Large intestine (tissue), 3 donors: ENCODE measurements around the gene TNFAIP8L1. TPM values are rescaled to one million over a fixed set of nuclear protein-coding genes. Genes with fewer than 3 reads are reported as not detected.
A peak's percentile ranks its signal among the peaks of the same experiment; 100 is the strongest.

Source experiments
- DNase-seq, 2 donors: peaks; one replicate each; pipeline versions ENCODE4 v3.0.0 to v3.0.0-alpha.2; 2013
- H3K27ac ChIP-seq: one replicate; pipeline ENCODE4 v1.5.1; 2013; ENCODE audit warnings: low read length
- H3K27me3 ChIP-seq: 2 replicates; pipeline ENCODE4 v1.6.1; 2013; ENCODE audit warnings: low read length; ENCODE audit not compliant: control insufficient read depth, insufficient read depth
- H3K36me3 ChIP-seq: 2 replicates; pipeline ENCODE4 v1.6.1; 2013; ENCODE audit warnings: low read length; ENCODE audit not compliant: control insufficient read depth, insufficient read depth
- H3K4me1 ChIP-seq: one replicate; pipeline ENCODE4 v1.6.1; 2013; ENCODE audit warnings: low read length; ENCODE audit not compliant: control insufficient read depth, insufficient read depth
- H3K4me3 ChIP-seq: one replicate; pipeline ENCODE4 v1.5.1; 2013; ENCODE audit warnings: low read length
- H3K9me3 ChIP-seq: one replicate; pipeline ENCODE4 v1.6.1; 2013; ENCODE audit warnings: mild to moderate bottlenecking, low read depth, low read length, moderate library complexity; ENCODE audit not compliant: control insufficient read depth
- WGBS: methylation state at CpG from one replicate; pipeline ENCODE4 v1.1.5; 2013; ENCODE audit warnings: low lambda C conversion rate; ENCODE audit not compliant: insufficient coverage; 5-methylcytosine and 5-hydroxymethylcytosine counted together
- polyA plus RNA-seq: library from polyadenylated mRNA; unstranded; fragments of 120-200 nt; gene quantifications from one replicate; pipeline ENCODE4 v1.2.1, GENCODE V29; 2013

TNFAIP8L1 gene
- polyA plus RNA-seq, 1 donor = 24.4 TPM

DNA sequence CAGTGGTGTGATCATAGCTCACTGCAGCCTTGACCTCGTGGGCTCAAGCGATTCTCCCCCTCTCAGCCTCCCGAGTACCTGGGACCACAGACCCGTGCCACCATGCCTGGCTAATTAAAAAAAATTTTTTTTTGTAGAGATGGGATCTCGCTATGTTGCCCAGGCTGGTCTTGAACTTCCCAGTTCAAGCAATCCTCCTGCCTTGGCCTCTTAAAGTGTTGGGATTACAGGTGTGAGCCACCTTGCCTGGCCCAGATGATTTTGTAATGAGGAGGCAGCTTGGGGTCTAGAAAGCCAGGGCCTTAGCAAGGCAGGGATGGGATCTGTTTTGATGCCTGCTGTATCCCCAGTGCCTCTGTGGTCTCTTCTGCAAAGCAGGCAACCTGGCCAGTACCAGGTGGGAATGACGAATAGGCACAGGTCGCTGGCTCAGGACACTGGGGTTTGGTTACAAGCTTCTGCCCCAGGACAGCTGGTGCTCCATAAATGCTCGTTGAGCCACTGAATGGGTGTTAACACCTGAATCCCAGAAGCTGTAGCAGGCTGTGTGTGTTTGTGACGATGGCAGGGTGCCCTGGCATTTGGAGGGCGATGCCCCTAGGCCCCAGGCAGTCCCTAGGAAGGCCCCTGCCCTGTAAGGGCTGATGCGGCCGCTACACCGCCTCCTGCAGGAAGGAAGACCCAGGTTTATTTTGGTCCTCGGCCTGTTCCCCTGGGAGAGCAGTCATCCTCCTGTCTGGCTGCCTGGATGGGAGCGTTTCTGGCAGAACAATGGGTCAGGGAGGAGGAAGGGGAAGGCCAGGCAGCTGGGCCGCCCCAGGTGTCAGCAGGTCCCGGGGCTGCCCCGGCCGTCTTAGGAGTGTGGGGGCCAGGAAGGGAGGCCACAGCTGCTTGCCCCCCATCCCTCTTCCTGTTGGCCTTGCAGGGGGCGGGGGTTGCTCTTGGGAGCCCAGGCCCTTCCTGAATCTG lies 8.6 kb downstream of the TNFAIP8L1 start:
- Histone ChIP-seq H3K36me3 (peaks cover 23% of the 10 kb centered on the region), H3K27me3 (no peaks in the 10 kb centered on the region), H3K9me3 (no peaks in the 10 kb centered on the region), H3K4me1 (no peaks in the 10 kb centered on the region), H3K27ac (peak overlapping the region; percentile 47), H3K4me3 (no peak overlapping the region)
- peak in 1 of 2 donors; percentile 24 for DNase-seq
- WGBS = no CpG with 5 or more reads among the region's 20 CpGs

DNA sequence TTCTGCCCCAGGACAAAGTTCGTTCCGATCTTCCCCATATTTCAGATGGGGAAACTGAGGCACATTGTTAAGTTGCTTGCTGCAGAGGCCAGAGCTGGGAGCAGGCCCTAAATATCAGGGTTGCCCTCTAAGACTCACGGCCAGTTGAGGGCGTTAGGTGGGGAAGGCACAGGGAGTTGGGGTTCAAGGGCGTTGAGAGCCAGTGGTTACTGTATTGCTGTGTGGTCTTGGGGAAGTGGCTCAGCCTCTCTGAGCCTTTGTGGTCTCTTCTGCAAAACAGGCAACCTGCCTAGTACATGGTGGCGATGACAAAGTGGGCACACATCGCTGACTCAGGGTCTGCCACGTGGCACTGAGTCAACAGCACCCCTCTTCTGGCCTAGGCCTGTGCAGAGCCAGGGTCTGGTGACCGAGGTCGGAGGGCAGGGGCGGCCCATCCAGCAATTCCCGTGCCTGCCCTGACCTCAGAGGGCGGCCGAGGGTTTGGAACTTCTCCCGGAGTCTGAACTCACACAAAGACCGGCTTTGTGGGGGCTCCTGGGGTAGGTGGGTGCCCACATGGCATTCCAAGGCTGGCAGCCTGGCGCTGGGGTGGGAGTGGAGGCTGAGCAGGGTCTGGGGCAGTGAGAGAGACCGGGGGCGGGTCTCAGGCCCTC lies 10.2 kb downstream of the TNFAIP8L1 start:
- Histone ChIP-seq H3K27me3 (no peaks in the 10 kb centered on the region), H3K4me1 (no peaks in the 10 kb centered on the region), H3K27ac (no peak overlapping the region), H3K4me3 (no peak overlapping the region), H3K36me3 (peaks cover 25% of the 10 kb centered on the region), H3K9me3 (no peaks in the 10 kb centered on the region)
- no CpG with 5 or more reads among the region's 19 CpGs for WGBS
- DNase-seq = no peak

DNA sequence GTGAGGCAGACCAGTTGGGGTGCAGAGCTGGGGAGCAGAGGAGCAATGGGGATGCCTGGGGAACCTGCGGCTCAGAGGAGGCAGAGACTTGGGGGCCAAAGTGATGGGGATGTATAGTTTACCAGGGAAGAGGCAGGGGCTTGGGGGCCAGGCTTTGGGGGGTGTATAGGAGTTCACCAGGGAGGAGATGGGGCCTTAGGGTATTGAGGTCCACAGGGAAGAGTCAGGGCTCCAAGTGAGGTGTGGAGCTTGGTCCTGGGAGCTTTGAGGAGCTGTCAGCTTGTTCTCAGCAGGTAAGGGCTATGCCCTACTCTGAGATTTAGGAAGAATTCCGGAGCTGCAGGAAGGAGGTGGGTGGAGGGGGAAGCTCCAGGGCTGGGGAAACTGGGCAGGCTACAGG lies 10.8 kb downstream of the TNFAIP8L1 start:
- H3K36me3 ChIP-seq = peaks cover 31% of the 10 kb centered on the region
- 80% methylated on average over 1 of the region's 2 CpGs for whole genome bisulfite sequencing

DNA sequence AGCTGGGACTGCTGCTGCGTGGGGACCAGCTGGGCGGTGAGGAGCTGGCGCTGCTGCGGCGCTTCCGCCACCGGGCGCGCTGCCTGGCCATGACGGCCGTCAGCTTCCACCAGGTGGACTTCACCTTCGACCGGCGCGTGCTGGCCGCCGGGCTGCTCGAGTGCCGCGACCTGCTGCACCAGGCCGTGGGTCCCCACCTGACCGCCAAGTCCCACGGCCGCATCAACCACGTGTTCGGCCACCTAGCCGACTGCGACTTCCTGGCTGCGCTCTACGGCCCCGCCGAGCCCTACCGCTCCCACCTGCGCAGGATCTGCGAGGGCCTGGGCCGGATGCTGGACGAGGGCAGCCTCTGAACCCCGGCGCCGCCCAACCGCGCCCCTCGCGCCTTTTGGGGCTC lies 12.8 kb downstream of the TNFAIP8L1 start:
- H3K36me3 ChIP-seq = peaks cover 40% of the 10 kb centered on the region
- no CpG with 5 or more reads among the region's 44 CpGs for WGBS
- no peak overlapping the region for H3K4me3 ChIP-seq
- H3K27me3 ChIP-seq = no peaks in the 10 kb centered on the region
- no peaks in the 10 kb centered on the region for H3K4me1 ChIP-seq
- no peaks in the 10 kb centered on the region for H3K9me3 ChIP-seq
- no peak for DNase-seq
- H3K27ac ChIP-seq = no peak overlapping the region

More for the DNA sequence above, 10.8 kb downstream of the TNFAIP8L1 start:
- H3K27me3 ChIP-seq = no peaks in the 10 kb centered on the region
- DNase-seq = no peak
- H3K9me3 ChIP-seq = no peaks in the 10 kb centered on the region
- no peaks in the 10 kb centered on the region for H3K4me1 ChIP-seq
- H3K4me3 ChIP-seq = no peak overlapping the region
- no peak overlapping the region for H3K27ac ChIP-seq

DNA sequence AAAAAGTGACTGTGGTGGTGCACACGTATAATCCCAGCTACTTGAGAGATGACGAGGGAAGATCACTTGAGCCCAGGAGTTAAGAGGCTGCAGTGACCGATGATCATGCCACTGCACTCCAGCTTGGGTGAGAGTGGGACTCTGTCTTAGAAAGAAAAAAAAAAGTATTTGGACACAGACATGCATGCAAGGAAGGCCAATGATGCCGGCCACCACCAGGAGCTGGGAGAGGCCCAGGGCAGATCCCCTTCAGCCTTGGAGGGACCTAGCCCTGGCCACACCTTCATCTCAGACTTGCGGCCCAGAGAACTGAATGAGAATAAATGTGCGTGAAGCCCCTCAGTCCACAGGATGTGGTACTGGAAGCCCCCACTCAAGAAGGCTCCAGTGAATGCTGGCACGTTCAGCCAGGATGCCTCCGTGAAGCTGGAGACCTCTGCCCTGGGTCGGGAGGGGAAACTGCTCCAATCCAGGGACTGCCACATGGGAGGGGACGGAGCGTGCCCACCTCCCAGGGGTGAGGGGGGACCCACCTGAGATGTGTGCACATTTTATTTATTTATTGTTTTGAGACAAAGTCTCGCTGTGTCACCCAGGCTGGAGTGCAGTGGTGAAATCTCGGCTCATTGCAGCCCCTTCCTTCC lies 14.6 kb downstream of the TNFAIP8L1 start:
- no peak for DNase-seq
- Histone ChIP-seq H3K4me3 (no peak overlapping the region), H3K4me1 (no peaks in the 10 kb centered on the region), H3K9me3 (peaks cover 9% of the 10 kb centered on the region), H3K27ac (no peak overlapping the region), H3K27me3 (no peaks in the 10 kb centered on the region), H3K36me3 (peaks cover 57% of the 10 kb centered on the region)
- WGBS = no CpG with 5 or more reads among the region's 13 CpGs

DNA sequence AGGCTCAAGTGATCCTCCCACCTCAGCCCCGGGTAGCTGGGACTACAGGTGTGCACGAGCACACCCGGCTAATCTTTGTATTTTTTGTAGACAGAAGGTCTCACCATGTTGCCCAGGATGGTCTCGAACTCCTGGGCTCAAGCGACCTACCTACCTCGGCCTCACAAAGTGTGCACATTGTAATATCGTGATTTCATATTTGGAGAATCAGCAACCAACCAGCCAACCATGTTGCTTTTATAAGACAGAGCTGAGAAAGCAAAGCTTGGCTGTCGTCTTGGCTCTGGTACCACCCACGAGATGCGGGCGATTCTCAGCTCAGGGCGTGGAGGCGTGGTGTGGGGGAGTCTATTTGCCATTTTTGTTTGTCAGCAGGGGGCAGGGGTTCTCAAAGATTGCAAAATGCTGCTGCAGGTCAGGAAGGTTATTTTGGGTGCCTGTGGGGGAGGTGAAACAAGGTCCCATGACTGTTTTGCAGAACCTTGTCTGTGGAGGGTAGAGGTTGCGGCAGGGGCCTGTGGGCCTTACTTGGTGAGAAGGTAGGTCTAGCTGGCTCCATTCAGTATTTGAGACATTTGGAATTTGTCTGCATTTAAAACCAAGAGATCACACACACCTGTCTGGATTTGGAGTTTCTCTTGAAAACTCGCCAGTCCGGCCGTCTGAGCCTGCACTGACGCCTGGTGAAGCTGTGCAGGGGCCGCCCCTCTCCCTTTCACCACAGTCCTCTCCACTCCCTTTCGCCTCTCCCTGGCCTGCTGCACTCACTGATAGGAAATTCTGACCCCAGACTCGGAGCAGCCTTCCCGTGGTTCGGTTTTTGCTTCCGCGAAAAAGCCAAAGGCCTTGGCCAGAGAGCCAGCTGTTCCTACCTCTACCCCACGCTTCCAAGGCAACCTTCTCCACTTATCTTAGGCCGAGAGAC lies 15.4 kb downstream of the TNFAIP8L1 start:
- H3K36me3 ChIP-seq = peaks cover 62% of the 10 kb centered on the region
- no peak for DNase-seq

GRCh38 chr19:4656102-4656501 lies 16.8 kb downstream of the TNFAIP8L1 start:
- peaks cover 73% of the 10 kb centered on the region for H3K36me3 ChIP-seq
- H3K4me1 ChIP-seq = no peaks in the 10 kb centered on the region
- H3K4me3 ChIP-seq = no peak overlapping the region
- no CpG with 5 or more reads among the region's 8 CpGs for WGBS
- no peaks in the 10 kb centered on the region for H3K27me3 ChIP-seq
- H3K9me3 ChIP-seq = peaks cover 9% of the 10 kb centered on the region
- H3K27ac ChIP-seq = no peak overlapping the region
- DNase-seq = no peak

More for the DNA sequence above, 15.4 kb downstream of the TNFAIP8L1 start:
- H3K27ac ChIP-seq = no peak overlapping the region
- H3K9me3 ChIP-seq = peaks cover 9% of the 10 kb centered on the region
- H3K27me3 ChIP-seq = no peaks in the 10 kb centered on the region
- no CpG with 5 or more reads among the region's 27 CpGs for WGBS
- no peak overlapping the region for H3K4me3 ChIP-seq
- no peaks in the 10 kb centered on the region for H3K4me1 ChIP-seq

DNA sequence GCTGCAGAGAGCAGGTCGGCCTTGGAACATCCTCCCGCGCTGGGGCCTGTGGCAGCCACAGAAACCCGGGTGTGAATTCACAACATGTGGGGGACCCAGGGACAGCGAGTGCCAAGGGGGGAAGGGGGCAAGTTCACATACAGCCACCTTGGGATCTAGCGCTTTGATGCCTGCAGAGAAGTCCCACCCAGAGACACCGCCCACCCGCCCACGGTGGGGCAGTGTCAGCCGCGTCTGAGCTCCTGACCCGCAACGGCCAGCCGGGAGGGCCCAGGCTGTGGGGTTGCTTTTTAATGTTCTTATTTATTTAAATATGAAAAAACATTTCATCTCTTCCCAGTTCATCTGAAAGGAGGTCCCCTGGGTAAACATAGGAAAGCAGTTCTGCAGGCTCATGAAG lies 17.9 kb downstream of the TNFAIP8L1 start:
- Histone ChIP-seq H3K27ac (no peak overlapping the region), H3K4me3 (no peak overlapping the region), H3K4me1 (no peaks in the 10 kb centered on the region), H3K36me3 (peaks cover 74% of the 10 kb centered on the region), H3K9me3 (peaks cover 9% of the 10 kb centered on the region), H3K27me3 (no peaks in the 10 kb centered on the region)
- no CpG with 5 or more reads among the region's 14 CpGs for WGBS
- DNase-seq = no peak

GRCh38 chr19:4657835-4658234 lies 18.5 kb downstream of the TNFAIP8L1 start:
- DNase-seq = no peak
- WGBS = no CpG with 5 or more reads among the region's 8 CpGs
- Histone ChIP-seq H3K4me3 (no peak overlapping the region), H3K9me3 (peaks cover 9% of the 10 kb centered on the region), H3K4me1 (no peaks in the 10 kb centered on the region), H3K36me3 (peaks cover 74% of the 10 kb centered on the region), H3K27me3 (no peaks in the 10 kb centered on the region), H3K27ac (no peak overlapping the region)
